A673 (cell line): Measurements from ENCODE around the gene TIAL1.

Experiments
- EZH2 ChIP-seq: fragments of 200-600 bp; sonication (generic); IDR thresholded peaks from 2 replicates; pipeline ENCODE4 v1.6.1; 2017; ENCODE audit warnings: borderline replicate concordance, low read depth, mild to moderate bottlenecking, mixed read lengths, antibody characterized with exemption, low read length; ENCODE audit not compliant: poor library complexity, severe bottlenecking
- TF ChIP-seq, protein P1 (sequence below): fragments of 300-800, 200-600 bp; sonication (generic); conservative IDR thresholded peaks from 2 replicates; pipeline ENCODE4 v1.5.1; 2017; ENCODE audit warnings: low read depth, mild to moderate bottlenecking, antibody characterized with exemption, low read length, moderate library complexity, mixed read lengths

DNA sequence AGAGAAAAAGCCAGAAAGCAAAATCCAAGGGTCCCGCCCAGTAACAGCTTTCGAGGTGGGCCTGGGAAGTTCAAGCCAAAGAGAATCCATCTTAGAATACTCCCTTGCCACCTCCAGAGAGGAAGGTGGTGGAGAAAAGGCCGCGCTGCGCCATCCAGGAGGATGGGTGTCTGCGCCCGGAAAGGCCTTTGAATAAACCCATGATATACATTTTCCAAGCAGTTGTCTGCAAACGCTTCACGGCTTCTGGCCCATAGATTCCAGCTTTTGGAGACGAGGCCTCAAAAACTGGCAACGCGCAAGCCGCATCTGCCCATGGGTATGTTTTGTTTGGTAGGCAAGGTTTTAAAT is 72.1 kb downstream of the TIAL1 start:
- TF ChIP-seq, protein P1, sequence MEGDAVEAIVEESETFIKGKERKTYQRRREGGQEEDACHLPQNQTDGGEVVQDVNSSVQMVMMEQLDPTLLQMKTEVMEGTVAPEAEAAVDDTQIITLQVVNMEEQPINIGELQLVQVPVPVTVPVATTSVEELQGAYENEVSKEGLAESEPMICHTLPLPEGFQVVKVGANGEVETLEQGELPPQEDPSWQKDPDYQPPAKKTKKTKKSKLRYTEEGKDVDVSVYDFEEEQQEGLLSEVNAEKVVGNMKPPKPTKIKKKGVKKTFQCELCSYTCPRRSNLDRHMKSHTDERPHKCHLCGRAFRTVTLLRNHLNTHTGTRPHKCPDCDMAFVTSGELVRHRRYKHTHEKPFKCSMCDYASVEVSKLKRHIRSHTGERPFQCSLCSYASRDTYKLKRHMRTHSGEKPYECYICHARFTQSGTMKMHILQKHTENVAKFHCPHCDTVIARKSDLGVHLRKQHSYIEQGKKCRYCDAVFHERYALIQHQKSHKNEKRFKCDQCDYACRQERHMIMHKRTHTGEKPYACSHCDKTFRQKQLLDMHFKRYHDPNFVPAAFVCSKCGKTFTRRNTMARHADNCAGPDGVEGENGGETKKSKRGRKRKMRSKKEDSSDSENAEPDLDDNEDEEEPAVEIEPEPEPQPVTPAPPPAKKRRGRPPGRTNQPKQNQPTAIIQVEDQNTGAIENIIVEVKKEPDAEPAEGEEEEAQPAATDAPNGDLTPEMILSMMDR = no peak
- TF ChIP-seq EZH2 = no peak
